DOHH2 (cell line): ENCODE results near the gene SUCLG1.

Experiments
- H3F3A ChIP-seq: fragments of 200-600 bp; sonication (generic), shearing (Covaris generic); 2 replicates; pipeline ENCODE4 v1.6.0; 2016; ENCODE audit warnings: antibody characterized with exemption, mild to moderate bottlenecking; ENCODE audit not compliant: control insufficient read depth, insufficient read depth
- H3K27ac ChIP-seq: fragments of 200-600 bp; sonication (generic); 2 replicates; pipeline ENCODE4 v1.5.1; 2014; ENCODE audit warnings: low read depth, mild to moderate bottlenecking, low read length, moderate library complexity
- H3K27me3 ChIP-seq: fragments of 200-600 bp; sonication (generic); 2 replicates; pipeline ENCODE4 v1.6.1; 2014; ENCODE audit warnings: mild to moderate bottlenecking, low read length, mixed read lengths; ENCODE audit not compliant: control insufficient read depth
- H3K36me3 ChIP-seq: fragments of 200-600 bp; sonication (generic); 2 replicates; pipeline ENCODE4 v1.6.1; 2014; ENCODE audit warnings: mild to moderate bottlenecking, low read length, moderate library complexity, mixed read lengths; ENCODE audit not compliant: control insufficient read depth
- H3K4me1 ChIP-seq: fragments of 200-600 bp; sonication (generic); 2 replicates; pipeline ENCODE4 v1.6.1; 2014; ENCODE audit warnings: mild to moderate bottlenecking, low read length, mixed read lengths; ENCODE audit not compliant: control insufficient read depth
- H3K4me2 ChIP-seq: fragments of 200-600 bp; sonication (generic); 2 replicates; pipeline ENCODE4 v1.6.0; 2014; ENCODE audit warnings: mild to moderate bottlenecking, low read length, moderate library complexity
- H3K4me3 ChIP-seq: fragments of 200-600 bp; sonication (generic); 2 replicates; pipeline ENCODE4 v1.5.1; 2014; ENCODE audit warnings: mild to moderate bottlenecking, low read length, mixed read lengths
- H3K79me2 ChIP-seq: fragments of 200-600 bp; sonication (generic); 2 replicates; pipeline ENCODE4 v1.6.1; 2014; ENCODE audit warnings: mild to moderate bottlenecking, low read length, mixed read lengths; ENCODE audit not compliant: control insufficient read depth
- H3K9me2 ChIP-seq: fragments of 200-600 bp; sonication (generic); replicated peaks from 2 replicates; pipeline ENCODE4 v1.6.1; 2014; ENCODE audit warnings: mild to moderate bottlenecking, low read length, mixed read lengths; ENCODE audit not compliant: control insufficient read depth
- H3K9me3 ChIP-seq: fragments of 200-600 bp; sonication (generic); 2 replicates; pipeline ENCODE4 v1.6.1; 2014; ENCODE audit warnings: antibody characterized with exemption, low read length, mixed read lengths; ENCODE audit not compliant: control insufficient read depth, insufficient read depth
- H4K20me1 ChIP-seq: fragments of 200-600 bp; sonication (generic); 2 replicates; pipeline ENCODE4 v1.6.0; 2014; ENCODE audit warnings: low read depth, mild to moderate bottlenecking, antibody characterized with exemption, low read length, moderate library complexity; ENCODE audit not compliant: control insufficient read depth, insufficient read depth
- EZH2phosphoT487 ChIP-seq: fragments of 200-600 bp; sonication (generic); IDR thresholded peaks from 2 replicates; pipeline ENCODE4 v1.6.1; 2017; ENCODE audit warnings: borderline replicate concordance, mild to moderate bottlenecking, antibody characterized with exemption, low read length, moderate library complexity, mixed read lengths
- TF ChIP-seq, protein P1 (sequence below): fragments of 200-600 bp; sonication (generic); IDR thresholded peaks from one replicate; pipeline ENCODE4 v1.5.1; 2014; ENCODE audit warnings: antibody characterized with exemption, mild to moderate bottlenecking, low read depth, low read length; ENCODE audit not compliant: poor library complexity, severe bottlenecking

SUCLG1 gene

DNA sequence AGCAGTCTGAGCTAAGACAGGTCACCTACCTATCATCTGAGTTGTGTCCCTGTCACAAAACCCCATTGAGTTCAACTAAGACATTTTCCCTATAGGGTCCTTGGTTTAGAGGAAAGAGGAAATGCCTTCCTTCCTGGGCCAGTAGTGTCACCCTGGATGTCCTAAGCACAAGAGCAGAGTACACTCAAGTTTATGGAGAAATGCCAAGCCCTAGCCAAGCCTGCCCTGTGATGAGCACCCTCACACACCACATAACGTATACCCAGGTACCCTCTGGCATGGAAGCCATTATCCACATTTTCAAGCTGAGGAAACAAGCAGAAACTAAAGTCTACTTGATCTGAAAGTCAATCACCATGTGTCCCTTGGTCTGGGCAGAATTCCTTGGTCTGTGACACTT, 37.3 kb downstream of the SUCLG1 start:
- Histone ChIP-seq H4K20me1 (no peaks in the 10 kb centered on the region), H3K4me3 (no peak overlapping the region), H3K79me2 (no peaks in the 10 kb centered on the region), H3K9me3 (no peaks in the 10 kb centered on the region), H3K36me3 (peaks cover 14% of the 10 kb centered on the region), H3K4me1 (no peaks in the 10 kb centered on the region), H3F3A (no peaks in the 10 kb centered on the region), H3K9me2 (no peaks in the 10 kb centered on the region), H3K27ac (no peak overlapping the region), H3K27me3 (no peaks in the 10 kb centered on the region), H3K4me2 (no peak overlapping the region)
- TF ChIP-seq, protein P1, sequence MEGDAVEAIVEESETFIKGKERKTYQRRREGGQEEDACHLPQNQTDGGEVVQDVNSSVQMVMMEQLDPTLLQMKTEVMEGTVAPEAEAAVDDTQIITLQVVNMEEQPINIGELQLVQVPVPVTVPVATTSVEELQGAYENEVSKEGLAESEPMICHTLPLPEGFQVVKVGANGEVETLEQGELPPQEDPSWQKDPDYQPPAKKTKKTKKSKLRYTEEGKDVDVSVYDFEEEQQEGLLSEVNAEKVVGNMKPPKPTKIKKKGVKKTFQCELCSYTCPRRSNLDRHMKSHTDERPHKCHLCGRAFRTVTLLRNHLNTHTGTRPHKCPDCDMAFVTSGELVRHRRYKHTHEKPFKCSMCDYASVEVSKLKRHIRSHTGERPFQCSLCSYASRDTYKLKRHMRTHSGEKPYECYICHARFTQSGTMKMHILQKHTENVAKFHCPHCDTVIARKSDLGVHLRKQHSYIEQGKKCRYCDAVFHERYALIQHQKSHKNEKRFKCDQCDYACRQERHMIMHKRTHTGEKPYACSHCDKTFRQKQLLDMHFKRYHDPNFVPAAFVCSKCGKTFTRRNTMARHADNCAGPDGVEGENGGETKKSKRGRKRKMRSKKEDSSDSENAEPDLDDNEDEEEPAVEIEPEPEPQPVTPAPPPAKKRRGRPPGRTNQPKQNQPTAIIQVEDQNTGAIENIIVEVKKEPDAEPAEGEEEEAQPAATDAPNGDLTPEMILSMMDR = no peak
- TF ChIP-seq EZH2phosphoT487 = no peak

DNA sequence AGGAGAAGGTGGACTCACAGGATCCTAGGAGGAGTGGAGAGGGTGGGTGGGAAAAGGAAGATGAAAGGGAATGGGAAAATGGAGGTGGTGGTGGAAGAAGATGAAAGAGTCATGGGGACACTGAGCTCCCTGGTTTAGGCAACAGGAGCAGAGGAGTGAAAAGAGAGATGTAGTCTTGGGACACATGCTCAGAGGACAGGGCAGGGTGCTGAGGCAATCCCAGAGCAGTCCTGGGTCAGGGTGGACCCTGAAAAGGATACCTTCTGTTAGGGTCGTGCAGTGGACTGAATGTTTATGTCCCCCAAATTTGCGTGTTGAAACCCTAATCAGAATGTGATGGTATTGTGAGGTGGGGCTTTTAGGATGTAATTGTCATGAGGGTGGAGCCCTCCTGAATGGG, 37.9 kb downstream of the SUCLG1 start:
- no peaks in the 10 kb centered on the region for H3K4me1 ChIP-seq
- H4K20me1 ChIP-seq = no peaks in the 10 kb centered on the region
- no peaks in the 10 kb centered on the region for H3K9me3 ChIP-seq
- TF ChIP-seq, protein P1 = no peak
- H3K79me2 ChIP-seq = no peaks in the 10 kb centered on the region
- H3K27ac ChIP-seq = no peak overlapping the region
- no peaks in the 10 kb centered on the region for H3K27me3 ChIP-seq
- H3K9me2 ChIP-seq = no peaks in the 10 kb centered on the region
- no peak overlapping the region for H3K4me2 ChIP-seq
- peaks cover 14% of the 10 kb centered on the region for H3K36me3 ChIP-seq
- H3F3A ChIP-seq = no peaks in the 10 kb centered on the region
- no peak overlapping the region for H3K4me3 ChIP-seq

DNA sequence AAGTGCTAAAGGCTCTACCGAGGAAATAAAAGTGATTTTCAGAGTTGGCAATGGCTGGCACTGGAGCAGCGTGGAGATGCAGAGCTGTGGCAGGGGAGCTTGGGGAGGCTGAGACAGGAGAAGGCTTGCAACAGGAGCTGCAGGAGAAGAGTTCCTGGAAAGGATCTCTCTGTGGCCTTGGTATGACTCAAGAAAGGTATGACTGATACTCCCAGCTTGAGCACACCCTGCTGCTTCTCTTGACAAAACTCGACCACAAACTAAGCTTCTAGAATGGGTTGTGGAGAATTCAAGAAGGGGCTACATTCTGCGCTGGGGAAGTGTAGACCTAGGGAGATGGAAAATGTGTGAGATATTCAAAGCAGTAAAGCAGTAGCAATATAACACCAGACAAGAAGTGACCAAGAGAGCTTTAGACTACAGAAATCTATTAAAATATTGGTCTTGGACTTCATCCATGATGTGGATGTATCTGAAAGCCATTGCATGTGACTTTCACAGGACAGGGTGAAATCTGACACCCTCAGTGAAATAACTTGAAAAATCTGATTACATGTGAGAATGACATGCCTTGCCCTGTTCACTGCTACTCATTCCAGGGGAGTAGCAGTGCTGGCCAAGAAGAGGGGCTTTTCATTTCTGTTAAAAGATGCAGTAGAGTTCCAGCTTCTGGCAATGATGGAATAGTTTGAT, 41.5 kb downstream of the SUCLG1 start:
- Histone ChIP-seq H3K9me3 (no peaks in the 10 kb centered on the region), H3K36me3 (no peaks in the 10 kb centered on the region; the same call in 1 of the 2 replicates), H3K27me3 (no peaks in the 10 kb centered on the region), H3K9me2 (no peaks in the 10 kb centered on the region), H3K27ac (no peak overlapping the region), H3F3A (no peaks in the 10 kb centered on the region), H3K4me3 (no peak overlapping the region), H3K79me2 (no peaks in the 10 kb centered on the region), H3K4me1 (no peaks in the 10 kb centered on the region), H3K4me2 (no peak overlapping the region), H4K20me1 (no peaks in the 10 kb centered on the region)
- TF ChIP-seq, protein P1 = no peak
- no peak for TF ChIP-seq EZH2phosphoT487
